Rectal smooth muscle tissue (tissue), 1 donor: ENCODE data around the gene SEC61B.
"Not testable (repeated sequence)": the region's sequence is repeated elsewhere in the genome, so short reads cannot be mapped to it uniquely, and the experiment has no call there.

Experiments used
- H3K27ac ChIP-seq: one replicate; pipeline ENCODE4 v1.7.0; 2013; ENCODE audit warnings: low read depth, low read length, inconsistent platforms
- H3K27me3 ChIP-seq: one replicate; pipeline ENCODE4 v1.7.0; 2013; ENCODE audit warnings: low read length; ENCODE audit not compliant: control insufficient read depth, insufficient read depth
- H3K36me3 ChIP-seq: one replicate; pipeline ENCODE4 v1.7.0; 2013; ENCODE audit warnings: low read length; ENCODE audit not compliant: control insufficient read depth, insufficient read depth
- H3K4me1 ChIP-seq: one replicate; pipeline ENCODE4 v1.7.0; 2013; ENCODE audit warnings: low read length; ENCODE audit not compliant: control insufficient read depth, insufficient read depth
- H3K4me3 ChIP-seq: one replicate; pipeline ENCODE4 v1.7.0; 2013; ENCODE audit warnings: low read length
- H3K9ac ChIP-seq: one replicate; pipeline ENCODE4 v1.7.0; 2013; ENCODE audit warnings: low read length

The SEC61B gene

GRCh38 chr9:99231711-99232110, 9.6 kb downstream of the SEC61B start:
- Histone ChIP-seq H3K4me3 (no peak overlapping the region), H3K36me3 (peaks cover 9% of the 10 kb centered on the region)

GRCh38 chr9:99234618-99235017, 12.5 kb downstream of the SEC61B start:
- Histone ChIP-seq H3K4me1 (no peaks in the 10 kb centered on the region), H3K9ac (no peak overlapping the region), H3K4me3 (no peak overlapping the region), H3K27me3 (no peaks in the 10 kb centered on the region), H3K36me3 (no peaks in the 10 kb centered on the region), H3K27ac (peak overlapping the region; percentile 25)

More at GRCh38 chr9:99231711-99232110, 9.6 kb downstream of the SEC61B start:
- Histone ChIP-seq H3K27ac (no peak overlapping the region), H3K4me1 (no peaks in the 10 kb centered on the region), H3K27me3 (no peaks in the 10 kb centered on the region), H3K9ac (no peak overlapping the region)

DNA sequence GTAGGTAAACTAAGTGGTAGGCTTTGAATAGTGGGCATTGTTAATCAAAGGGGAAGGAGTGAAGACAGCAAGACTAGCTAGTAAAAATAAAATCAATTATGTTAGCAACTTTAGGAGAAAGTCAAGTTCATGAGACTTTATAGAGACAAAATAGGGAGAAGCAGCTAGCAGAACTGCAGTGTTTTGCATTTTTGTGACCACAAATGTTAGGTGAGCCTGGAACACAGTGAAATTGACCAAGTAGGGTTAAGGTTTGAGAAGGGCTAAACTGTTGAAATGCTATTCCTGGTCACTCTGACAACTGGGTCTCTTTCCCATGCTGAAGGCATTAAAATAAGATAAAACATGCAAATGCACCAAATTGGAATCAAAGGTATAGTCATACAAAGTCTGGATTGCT, 13.0 kb downstream of the SEC61B start:
- Histone ChIP-seq H3K4me1 (no peaks in the 10 kb centered on the region), H3K36me3 (no peaks in the 10 kb centered on the region), H3K27ac (no peak overlapping the region), H3K27me3 (no peaks in the 10 kb centered on the region), H3K4me3 (no peak overlapping the region), H3K9ac (no peak overlapping the region)

GRCh38 chr9:99235926-99236634, 14.0 kb downstream of the SEC61B start:
- no peak overlapping the region for H3K4me3 ChIP-seq
- no peak overlapping the region for H3K9ac ChIP-seq
- H3K36me3 ChIP-seq = no peaks in the 10 kb centered on the region
- H3K27me3 ChIP-seq = no peaks in the 10 kb centered on the region
- no peaks in the 10 kb centered on the region for H3K4me1 ChIP-seq
- peak overlapping the region; percentile 30 for H3K27ac ChIP-seq

DNA sequence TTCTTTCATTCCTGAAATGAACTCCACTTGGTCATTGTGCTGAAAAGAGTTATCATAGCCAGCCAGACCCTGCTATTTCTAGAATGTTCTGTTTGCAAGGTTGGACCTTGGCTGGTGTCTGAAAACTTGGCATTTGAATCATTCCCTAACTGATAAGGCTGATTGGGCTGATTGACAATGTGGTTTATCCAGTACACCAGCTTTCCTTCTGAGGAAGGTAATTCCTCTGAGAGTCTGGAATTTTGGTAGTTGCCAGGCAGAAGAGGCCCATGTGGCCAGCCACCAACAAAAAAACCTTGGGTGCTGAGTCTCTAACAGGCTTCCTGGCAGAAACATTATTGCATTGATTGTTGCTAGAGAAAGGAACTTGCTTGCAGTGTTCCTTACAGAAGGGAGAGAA, 15.3 kb downstream of the SEC61B start:
- Histone ChIP-seq H3K36me3 (no peaks in the 10 kb centered on the region), H3K27ac (no peak overlapping the region)

DNA sequence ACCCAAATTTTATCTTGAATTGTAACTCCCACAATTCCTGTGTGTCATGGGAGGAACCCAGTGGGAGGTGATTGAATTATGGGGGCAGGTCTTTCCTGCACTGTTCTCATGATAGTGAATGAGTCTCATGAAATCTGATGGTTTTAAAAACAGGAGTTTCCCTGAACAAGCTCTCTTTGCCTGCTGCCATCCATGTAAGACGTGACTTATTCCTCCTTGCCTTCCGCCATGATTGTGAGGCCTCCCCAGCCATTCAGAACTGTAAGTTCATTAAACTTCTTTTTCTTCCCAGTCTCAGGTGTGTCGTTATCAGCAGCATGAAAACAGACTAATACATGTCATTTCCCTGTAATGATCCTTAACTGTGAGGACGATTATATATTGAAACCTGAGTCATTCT, 15.8 kb downstream of the SEC61B start:
- H3K4me1 ChIP-seq, H3K27me3 ChIP-seq, H3K9ac ChIP-seq, H3K36me3 ChIP-seq, H3K27ac ChIP-seq, H3K4me3 ChIP-seq: not testable (repeated sequence)

More for the DNA sequence above, 15.3 kb downstream of the SEC61B start:
- Histone ChIP-seq H3K4me3 (no peak overlapping the region), H3K4me1 (no peaks in the 10 kb centered on the region), H3K27me3 (no peaks in the 10 kb centered on the region), H3K9ac (no peak overlapping the region)

DNA sequence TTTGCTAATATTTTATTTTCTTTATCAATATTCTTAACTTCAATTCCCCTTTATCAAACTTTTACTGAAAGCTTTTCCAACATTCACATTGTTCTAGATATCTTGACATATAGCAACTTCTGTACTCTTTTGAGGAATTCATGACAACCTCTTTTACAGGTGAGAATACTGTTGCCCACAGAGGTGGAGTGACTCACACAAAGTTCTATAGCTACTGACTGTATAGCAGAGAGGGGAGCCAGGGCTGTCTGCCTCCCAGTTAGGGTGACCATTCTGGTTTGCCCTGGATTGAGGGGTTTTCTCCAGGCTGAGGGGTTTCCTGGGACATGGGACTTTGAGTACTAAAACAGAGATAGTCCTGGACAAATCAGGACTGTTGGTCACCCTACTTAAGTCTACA, 16.2 kb downstream of the SEC61B start:
- no peaks in the 10 kb centered on the region for H3K4me1 ChIP-seq
- H3K9ac ChIP-seq = no peak overlapping the region
- H3K36me3 ChIP-seq = no peaks in the 10 kb centered on the region
- no peaks in the 10 kb centered on the region for H3K27me3 ChIP-seq
- no peak overlapping the region for H3K27ac ChIP-seq
- H3K4me3 ChIP-seq = no peak overlapping the region

- no peaks in the 10 kb centered on the region for H3K36me3 ChIP-seq
Observed at GRCh38 chr9:99239341-99240060, 17.4 kb downstream of the SEC61B start.

DNA sequence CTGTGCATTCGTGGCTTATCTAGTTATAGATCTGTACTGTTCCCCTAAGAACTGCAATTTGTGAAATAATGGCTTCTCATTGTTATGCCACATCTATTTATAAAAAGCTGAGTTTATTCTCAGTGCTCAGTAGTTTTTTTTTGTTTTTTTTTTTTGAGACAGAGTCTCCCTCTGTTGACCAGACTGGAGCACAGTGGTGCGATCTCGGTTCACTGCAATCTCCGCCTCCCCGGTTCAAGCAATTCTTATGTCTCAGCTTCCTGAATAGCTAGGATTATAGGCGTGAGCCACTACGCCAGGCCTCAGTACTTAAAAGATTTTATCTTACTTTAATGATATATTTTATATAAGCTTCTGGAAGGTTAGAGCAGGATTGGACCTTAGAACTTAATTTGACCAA, 19.0 kb downstream of the SEC61B start:
- H3K9ac ChIP-seq = no peak overlapping the region
- H3K4me3 ChIP-seq = no peak overlapping the region
- H3K27ac ChIP-seq = no peak overlapping the region
- H3K4me1 ChIP-seq = no peaks in the 10 kb centered on the region
- H3K36me3 ChIP-seq = no peaks in the 10 kb centered on the region
- H3K27me3 ChIP-seq = no peaks in the 10 kb centered on the region

More at GRCh38 chr9:99239341-99240060, 17.4 kb downstream of the SEC61B start:
- H3K27ac ChIP-seq = no peak overlapping the region
- no peaks in the 10 kb centered on the region for H3K4me1 ChIP-seq
- no peak overlapping the region for H3K9ac ChIP-seq
- H3K27me3 ChIP-seq = no peaks in the 10 kb centered on the region
- H3K4me3 ChIP-seq = no peak overlapping the region

DNA sequence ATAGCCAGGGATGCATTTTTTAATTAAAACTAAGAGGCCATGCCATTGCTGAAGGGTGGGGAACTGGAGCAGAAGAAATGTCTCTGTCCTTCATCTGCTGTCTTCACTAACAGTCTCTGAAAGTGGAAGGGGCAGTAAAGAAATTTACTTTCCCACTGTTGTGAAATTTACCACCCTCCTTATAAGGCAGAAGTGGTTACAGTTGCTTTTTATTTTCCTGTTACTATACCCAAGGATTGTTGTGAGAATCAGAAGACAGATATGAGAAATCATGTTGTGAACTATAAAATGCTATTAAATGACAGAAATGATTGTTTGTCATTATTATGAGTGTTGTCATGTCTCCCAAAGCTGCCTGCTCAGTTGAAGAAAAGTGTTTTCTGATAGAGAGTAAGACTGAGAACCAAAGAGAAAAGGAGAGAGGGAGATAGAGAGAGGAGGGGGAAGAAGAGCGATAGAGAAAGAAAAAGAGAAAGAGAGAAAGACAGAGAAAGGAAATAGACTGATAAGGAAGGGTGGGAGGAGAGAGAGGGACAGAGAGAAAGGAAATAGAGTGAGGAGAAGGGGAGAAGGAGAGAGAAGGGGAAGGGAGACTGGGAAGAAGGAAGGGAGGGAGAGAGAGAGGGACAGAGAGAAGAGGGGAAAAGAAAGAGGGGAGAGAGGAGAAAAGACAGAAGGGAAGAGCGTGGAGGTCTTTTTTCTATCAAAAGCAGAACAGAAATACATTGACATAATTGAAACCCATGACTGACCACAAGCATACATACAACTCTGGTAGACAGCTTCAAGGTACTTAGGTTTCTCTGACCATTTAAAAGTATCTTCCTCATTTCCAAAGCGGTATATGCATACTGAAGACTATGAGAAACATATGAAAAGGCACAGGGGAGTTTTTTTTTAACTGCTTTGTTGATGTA, 22.5 kb downstream of the SEC61B start:
- Histone ChIP-seq H3K4me3 (no peak overlapping the region), H3K27me3 (no peaks in the 10 kb centered on the region), H3K27ac (no peak overlapping the region), H3K36me3 (no peaks in the 10 kb centered on the region), H3K4me1 (no peaks in the 10 kb centered on the region), H3K9ac (no peak overlapping the region)

DNA sequence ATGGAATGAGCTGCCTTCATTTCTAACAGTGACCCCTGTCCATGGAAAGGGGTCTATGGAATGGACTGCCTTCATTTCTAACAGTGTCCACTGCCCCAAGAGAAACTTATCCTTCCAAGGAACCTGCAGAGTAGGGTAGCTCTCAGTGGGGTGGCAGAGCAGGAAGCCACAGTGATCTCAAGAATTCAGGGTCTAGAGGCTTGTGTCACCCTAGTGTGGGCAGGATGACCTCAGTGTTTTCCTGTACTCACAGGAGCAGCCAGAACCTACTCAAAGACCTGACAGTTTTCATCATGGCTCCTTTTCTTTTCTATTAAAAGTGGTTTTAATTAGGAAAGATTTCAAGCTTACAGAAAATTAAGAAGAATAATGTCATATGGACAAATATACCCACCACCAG, 27.5 kb downstream of the SEC61B start:
- H3K4me3 ChIP-seq = no peak overlapping the region
- H3K36me3 ChIP-seq = no peaks in the 10 kb centered on the region
- no peaks in the 10 kb centered on the region for H3K27me3 ChIP-seq
- H3K4me1 ChIP-seq = no peaks in the 10 kb centered on the region
- no peak overlapping the region for H3K27ac ChIP-seq
- H3K9ac ChIP-seq = no peak overlapping the region

GRCh38 chr9:99251157-99251556, 29.1 kb downstream of the SEC61B start:
- H3K4me3 ChIP-seq = no peak overlapping the region
- H3K27me3 ChIP-seq = no peaks in the 10 kb centered on the region
- no peak overlapping the region for H3K9ac ChIP-seq
- no peak overlapping the region for H3K27ac ChIP-seq
- no peaks in the 10 kb centered on the region for H3K4me1 ChIP-seq
- no peaks in the 10 kb centered on the region for H3K36me3 ChIP-seq
